ENCODE results near the gene SMIM20.

DNA sequence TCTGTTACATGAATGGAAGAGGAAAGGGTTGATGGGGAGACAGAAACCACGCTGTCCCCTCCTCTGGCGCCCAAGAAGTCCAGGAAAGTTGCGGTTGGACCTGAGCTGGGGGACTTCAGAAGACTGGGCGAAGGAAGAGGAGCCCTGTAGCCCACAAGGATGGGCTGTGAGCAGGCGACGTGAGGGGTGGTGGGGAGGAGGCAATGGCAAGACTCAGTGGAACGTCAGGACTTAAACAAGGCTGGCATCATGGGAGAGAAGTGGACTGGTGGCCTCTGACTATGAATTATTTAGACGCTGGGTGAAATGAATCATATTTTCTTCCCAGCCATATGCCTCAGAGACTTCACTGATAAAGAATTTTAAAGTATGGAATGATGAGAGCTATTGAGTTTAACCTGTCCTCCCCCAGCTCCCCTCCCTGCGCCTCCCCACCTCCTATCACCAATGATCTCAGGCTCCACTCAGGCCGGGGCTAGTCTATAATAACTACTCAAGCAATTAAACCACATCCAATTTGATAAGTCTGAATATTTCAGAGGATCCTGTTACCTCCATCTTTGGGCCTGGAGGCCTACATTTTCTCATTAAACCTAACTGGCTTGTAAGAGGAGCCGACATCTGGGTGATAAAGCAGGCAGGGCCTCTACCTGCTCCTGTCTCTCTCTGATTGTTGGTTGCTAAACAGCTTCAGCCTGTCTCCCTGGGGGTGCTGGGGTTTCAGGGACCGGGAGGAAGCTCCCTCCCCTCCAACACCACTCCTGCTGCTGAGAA lies 63.6 kb downstream of the SMIM20 start:
- TF ChIP-seq, protein P1, sequence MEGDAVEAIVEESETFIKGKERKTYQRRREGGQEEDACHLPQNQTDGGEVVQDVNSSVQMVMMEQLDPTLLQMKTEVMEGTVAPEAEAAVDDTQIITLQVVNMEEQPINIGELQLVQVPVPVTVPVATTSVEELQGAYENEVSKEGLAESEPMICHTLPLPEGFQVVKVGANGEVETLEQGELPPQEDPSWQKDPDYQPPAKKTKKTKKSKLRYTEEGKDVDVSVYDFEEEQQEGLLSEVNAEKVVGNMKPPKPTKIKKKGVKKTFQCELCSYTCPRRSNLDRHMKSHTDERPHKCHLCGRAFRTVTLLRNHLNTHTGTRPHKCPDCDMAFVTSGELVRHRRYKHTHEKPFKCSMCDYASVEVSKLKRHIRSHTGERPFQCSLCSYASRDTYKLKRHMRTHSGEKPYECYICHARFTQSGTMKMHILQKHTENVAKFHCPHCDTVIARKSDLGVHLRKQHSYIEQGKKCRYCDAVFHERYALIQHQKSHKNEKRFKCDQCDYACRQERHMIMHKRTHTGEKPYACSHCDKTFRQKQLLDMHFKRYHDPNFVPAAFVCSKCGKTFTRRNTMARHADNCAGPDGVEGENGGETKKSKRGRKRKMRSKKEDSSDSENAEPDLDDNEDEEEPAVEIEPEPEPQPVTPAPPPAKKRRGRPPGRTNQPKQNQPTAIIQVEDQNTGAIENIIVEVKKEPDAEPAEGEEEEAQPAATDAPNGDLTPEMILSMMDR (IDR thresholded peaks at IDR 0.05; ENCODE audit: low read depth, low read length, missing input control) = no peak
- TF ChIP-seq, protein P2, sequence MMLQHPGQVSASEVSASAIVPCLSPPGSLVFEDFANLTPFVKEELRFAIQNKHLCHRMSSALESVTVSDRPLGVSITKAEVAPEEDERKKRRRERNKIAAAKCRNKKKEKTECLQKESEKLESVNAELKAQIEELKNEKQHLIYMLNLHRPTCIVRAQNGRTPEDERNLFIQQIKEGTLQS (IDR thresholded peaks at IDR 0.05) = no peak
- TF ChIP-seq RAD21 (IDR thresholded peaks at IDR 0.05) (no peak), SP1 (IDR thresholded peaks at IDR 0.05) (no peak), HNF4A (conservative IDR thresholded peaks at IDR 0.05) (no peak), EGR1 (IDR thresholded peaks at IDR 0.05; ENCODE audit: low read depth in 2 of 2) (no peak), GABPA (IDR thresholded peaks at IDR 0.05 in 1 of 2, conservative IDR thresholded peaks at IDR 0.05 in 1 of 2) (no peak)
- TF ChIP-seq, protein P3, sequence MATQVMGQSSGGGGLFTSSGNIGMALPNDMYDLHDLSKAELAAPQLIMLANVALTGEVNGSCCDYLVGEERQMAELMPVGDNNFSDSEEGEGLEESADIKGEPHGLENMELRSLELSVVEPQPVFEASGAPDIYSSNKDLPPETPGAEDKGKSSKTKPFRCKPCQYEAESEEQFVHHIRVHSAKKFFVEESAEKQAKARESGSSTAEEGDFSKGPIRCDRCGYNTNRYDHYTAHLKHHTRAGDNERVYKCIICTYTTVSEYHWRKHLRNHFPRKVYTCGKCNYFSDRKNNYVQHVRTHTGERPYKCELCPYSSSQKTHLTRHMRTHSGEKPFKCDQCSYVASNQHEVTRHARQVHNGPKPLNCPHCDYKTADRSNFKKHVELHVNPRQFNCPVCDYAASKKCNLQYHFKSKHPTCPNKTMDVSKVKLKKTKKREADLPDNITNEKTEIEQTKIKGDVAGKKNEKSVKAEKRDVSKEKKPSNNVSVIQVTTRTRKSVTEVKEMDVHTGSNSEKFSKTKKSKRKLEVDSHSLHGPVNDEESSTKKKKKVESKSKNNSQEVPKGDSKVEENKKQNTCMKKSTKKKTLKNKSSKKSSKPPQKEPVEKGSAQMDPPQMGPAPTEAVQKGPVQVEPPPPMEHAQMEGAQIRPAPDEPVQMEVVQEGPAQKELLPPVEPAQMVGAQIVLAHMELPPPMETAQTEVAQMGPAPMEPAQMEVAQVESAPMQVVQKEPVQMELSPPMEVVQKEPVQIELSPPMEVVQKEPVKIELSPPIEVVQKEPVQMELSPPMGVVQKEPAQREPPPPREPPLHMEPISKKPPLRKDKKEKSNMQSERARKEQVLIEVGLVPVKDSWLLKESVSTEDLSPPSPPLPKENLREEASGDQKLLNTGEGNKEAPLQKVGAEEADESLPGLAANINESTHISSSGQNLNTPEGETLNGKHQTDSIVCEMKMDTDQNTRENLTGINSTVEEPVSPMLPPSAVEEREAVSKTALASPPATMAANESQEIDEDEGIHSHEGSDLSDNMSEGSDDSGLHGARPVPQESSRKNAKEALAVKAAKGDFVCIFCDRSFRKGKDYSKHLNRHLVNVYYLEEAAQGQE (IDR thresholded peaks at IDR 0.05) = no peak

Measured in liver (tissue), 3 donors.